GM10266 (cell line): ENCODE results near the gene DLL1.

ENCODE experiments used
- DNase-seq: peaks from one replicate; pipeline ENCODE4 v3.0.0; 2012; ENCODE audit errors: extremely low spot score
- TF ChIP-seq, protein P1 (sequence below): IDR thresholded peaks from 2 replicates; pipeline ENCODE4 v1.5.1; 2012; ENCODE audit warnings: mild to moderate bottlenecking, low read depth; ENCODE audit not compliant: control insufficient read depth, insufficient read depth; ENCODE audit errors: missing control alignments

Gene DLL1

GRCh38 chr6:170313716-170314295 lies 22.9 kb upstream of the DLL1 start:
- DNase-seq, result no peak
- TF ChIP-seq, protein P1, sequence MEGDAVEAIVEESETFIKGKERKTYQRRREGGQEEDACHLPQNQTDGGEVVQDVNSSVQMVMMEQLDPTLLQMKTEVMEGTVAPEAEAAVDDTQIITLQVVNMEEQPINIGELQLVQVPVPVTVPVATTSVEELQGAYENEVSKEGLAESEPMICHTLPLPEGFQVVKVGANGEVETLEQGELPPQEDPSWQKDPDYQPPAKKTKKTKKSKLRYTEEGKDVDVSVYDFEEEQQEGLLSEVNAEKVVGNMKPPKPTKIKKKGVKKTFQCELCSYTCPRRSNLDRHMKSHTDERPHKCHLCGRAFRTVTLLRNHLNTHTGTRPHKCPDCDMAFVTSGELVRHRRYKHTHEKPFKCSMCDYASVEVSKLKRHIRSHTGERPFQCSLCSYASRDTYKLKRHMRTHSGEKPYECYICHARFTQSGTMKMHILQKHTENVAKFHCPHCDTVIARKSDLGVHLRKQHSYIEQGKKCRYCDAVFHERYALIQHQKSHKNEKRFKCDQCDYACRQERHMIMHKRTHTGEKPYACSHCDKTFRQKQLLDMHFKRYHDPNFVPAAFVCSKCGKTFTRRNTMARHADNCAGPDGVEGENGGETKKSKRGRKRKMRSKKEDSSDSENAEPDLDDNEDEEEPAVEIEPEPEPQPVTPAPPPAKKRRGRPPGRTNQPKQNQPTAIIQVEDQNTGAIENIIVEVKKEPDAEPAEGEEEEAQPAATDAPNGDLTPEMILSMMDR, result no peak

- no peak for DNase-seq
- TF ChIP-seq, protein P1, result no peak
Observed at GRCh38 chr6:170312876-170313275, 22.0 kb upstream of the DLL1 start.

DNA sequence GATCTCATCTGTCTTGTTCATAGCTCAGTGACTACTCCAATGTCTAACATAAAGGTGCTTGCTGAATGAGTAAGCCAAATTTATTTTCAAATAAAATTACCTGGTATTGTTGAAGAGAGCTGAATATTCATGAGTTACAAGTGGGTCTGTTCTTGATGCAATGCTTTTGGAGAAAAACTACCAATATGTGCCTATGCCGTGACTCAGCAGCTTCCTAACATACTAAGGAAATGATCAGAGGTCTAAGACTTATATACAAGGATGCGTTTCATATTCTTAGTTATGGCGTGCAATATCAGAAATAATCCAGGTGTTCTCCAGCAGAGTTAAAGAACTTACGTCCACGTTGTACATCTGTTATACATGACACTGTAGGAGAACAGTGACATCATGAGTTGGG lies 20.8 kb upstream of the DLL1 start:
- TF ChIP-seq, protein P1, result no peak
- DNase-seq, result no peak

- no peak for DNase-seq
- TF ChIP-seq, protein P1, result no peak
Observed at GRCh38 chr6:170308761-170309160, 17.9 kb upstream of the DLL1 start.

- DNase-seq, result no peak
- TF ChIP-seq, protein P1, result no peak
Observed at GRCh38 chr6:170307080-170307545, 16.2 kb upstream of the DLL1 start.

- TF ChIP-seq, protein P1, result no peak
- DNase-seq, result peak; percentile 97
Observed at GRCh38 chr6:170306324-170307079, 15.6 kb upstream of the DLL1 start, which contains the start of gene FAM120B. FAM120B (plus strand) TSS chr6:170306758; CDS start chr6:170317391, 10,633 bp downstream.

- TF ChIP-seq, protein P1, result no peak
- DNase-seq, result no peak
Observed at GRCh38 chr6:170305805-170306323, 15.0 kb upstream of the DLL1 start.
